Measurements from ENCODE around the gene CDC73.

DNA sequence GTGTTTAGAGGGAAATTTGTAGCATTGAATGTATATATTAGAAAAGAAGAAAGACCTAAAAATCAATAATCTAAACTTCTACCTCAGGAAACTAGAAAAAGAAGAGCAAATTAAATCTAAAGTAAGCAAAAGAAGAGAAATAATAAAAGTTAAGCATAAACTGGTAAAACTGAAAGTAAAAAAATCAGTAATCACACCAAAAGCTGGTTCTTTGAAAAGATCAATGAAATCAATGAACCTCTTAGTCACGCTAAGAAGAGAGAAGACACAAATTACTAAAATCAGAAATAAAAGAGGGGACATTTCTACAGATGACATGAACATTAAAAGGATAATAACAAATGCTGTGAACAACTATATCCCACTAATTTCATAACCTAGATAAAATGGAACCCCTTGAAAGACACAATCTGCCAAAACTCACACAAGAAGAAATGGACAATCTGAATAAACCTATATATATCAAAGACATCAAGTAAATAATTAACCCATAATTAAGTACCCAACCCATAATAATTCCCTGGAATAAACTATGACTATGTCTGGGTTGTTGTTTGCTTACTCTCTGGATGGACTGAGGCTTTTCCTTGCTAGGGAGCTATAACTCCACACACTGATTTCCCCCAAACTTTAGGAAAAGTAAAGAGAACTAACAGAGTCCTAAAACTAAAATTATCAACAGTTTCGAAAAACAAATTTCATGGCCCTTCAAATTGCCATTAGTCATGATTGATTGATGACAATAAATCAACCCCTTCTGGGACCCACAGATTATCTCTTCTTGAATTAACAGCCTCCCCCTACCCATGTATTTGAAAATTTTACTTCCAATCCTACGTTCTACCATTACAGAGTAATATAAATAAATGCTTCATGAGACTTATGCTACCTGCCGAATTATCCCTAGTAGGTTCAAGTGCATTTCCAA is 2.8 kb upstream of the CDC73 start:
- no peak for TF ChIP-seq POLR2A (IDR thresholded peaks at IDR 0.05)
- TF ChIP-seq CTCF (IDR thresholded peaks at IDR 0.05) = no peak
- TF ChIP-seq POLR2AphosphoS5 (IDR thresholded peaks at IDR 0.05) = no peak

Data from suprapubic skin (tissue), 4 donors.